Upper lobe of left lung (tissue), 4 donors: Measurements from ENCODE around the gene ZNF567.

Experiments
- CTCF ChIP-seq, 6 experiments: fragments of 450-650 bp in 4 of 6; fragments of 200-600 bp in 2 of 6; sonication (generic) in 2 of 6; IDR thresholded peaks; one replicate each; pipeline ENCODE4 v1.5.1; 2016 to 2019; ENCODE audit warnings: antibody characterized with exemption in 6 of 6
- EP300 ChIP-seq, 4 donors: sonication (generic); formaldehyde crosslinking; IDR thresholded peaks; one replicate each; pipeline ENCODE4 v1.5.1; 2017; ENCODE audit warnings: antibody characterized with exemption in 4 of 4, control low read depth in 2 of 4
- POLR2A ChIP-seq, 4 donors: fragments of 450-650 bp; IDR thresholded peaks; one replicate each; pipeline ENCODE4 v1.5.1; 2016 to 2017; ENCODE audit warnings: antibody characterized with exemption in 4 of 4, mild to moderate bottlenecking in 2 of 4
- POLR2AphosphoS5 ChIP-seq, 2 donors: sonication (generic); formaldehyde crosslinking; IDR thresholded peaks; one replicate each; pipeline ENCODE4 v1.5.1; 2017; ENCODE audit warnings: antibody characterized with exemption in 2 of 2

GRCh38 chr19:36687214-36688056, at the start of gene ZNF567:
- TF ChIP-seq CTCF (IDR thresholded peaks at IDR 0.05) (peak in 2 of 6 experiments; percentile 25 to 26), POLR2AphosphoS5 (IDR thresholded peaks at IDR 0.05) (peak; percentile 77 to 96), POLR2A (IDR thresholded peaks at IDR 0.05) (peak in 2 of 4 donors; percentile 7 to 84), EP300 (IDR thresholded peaks at IDR 0.05) (no peak)
